Nephron (organoid): Measurements from ENCODE around the gene HOXB4.

Experiments used
- H3K27ac Mint-ChIP-seq, 3 experiments: 2 replicates each; pipeline ENCODE4 v1.8.0; 2020; ENCODE audit warnings: mixed read lengths in 3 of 3, mild to moderate bottlenecking in 2 of 3, moderate library complexity in 1 of 3
- H3K27me3 Mint-ChIP-seq: 2 replicates; pipeline ENCODE4 v1.8.0; 2021; ENCODE audit warnings: low read depth, mild to moderate bottlenecking, moderate library complexity, mixed read lengths
- H3K36me3 Mint-ChIP-seq: 2 replicates; pipeline ENCODE4 v1.8.0; 2020; ENCODE audit warnings: low read depth, mixed read lengths
- H3K4me1 Mint-ChIP-seq: 2 replicates; pipeline ENCODE4 v1.8.0; 2020; ENCODE audit warnings: mixed read lengths
- H3K4me3 Mint-ChIP-seq, 3 experiments: 2 replicates each; pipeline ENCODE4 v1.8.0; 2020; ENCODE audit warnings: mild to moderate bottlenecking in 3 of 3, mixed read lengths in 3 of 3, moderate library complexity in 2 of 3
- H3K9me3 Mint-ChIP-seq: 2 replicates; pipeline ENCODE4 v1.8.0; 2020; ENCODE audit warnings: mixed read lengths
- TF ChIP-seq, protein P1 (sequence below), 3 experiments: fragments of 200-600 bp; sonication (generic); IDR thresholded peaks; one replicate each; pipeline ENCODE4 v1.5.0; 2021; ENCODE audit warnings: antibody characterized with exemption in 3 of 3; ENCODE audit not compliant: unreplicated experiment in 3 of 3

HOXB4 gene

DNA sequence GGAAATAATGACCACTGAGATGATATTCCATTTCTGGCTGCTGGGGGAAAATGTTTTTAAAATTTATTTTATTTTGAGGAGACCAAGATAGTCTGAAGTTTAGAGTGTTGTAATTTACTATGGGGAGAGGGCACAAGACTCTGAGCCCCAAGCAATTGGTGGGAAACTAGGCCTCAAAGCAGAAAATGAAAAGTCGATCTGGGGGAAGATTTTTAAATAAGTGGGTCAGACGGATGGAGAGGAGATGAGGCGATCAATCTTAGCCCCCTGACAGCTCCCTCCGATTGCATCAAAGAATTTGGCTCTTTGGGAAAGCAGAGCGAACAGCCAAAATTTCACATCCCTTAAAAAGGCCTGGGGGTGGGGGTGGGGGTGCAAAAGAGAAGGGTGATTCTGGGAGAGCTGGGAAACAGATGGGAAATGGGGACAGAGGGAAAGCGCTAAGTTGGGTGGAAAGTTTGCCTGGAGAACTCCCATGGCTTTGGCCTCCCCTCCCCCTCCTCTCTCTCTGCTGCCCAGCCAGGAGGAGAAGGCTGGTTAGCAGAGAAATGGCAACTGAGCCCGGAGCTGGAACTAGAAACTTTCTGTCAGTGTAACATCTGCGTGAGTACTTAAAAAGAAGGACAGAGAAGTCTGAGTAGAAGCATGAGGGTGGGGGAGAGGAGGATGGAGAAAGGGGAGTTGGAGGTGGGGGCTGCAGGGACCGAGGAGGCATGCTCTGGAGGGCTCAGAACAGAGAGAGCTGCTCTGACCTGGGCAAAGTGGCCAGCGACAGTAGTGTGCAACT lies 31.8 kb downstream of the HOXB4 start:
- peaks cover 66% of the 10 kb centered on the region for H3K4me1 Mint-ChIP-seq
- peaks cover 31% of the 10 kb centered on the region for H3K36me3 Mint-ChIP-seq
- H3K9me3 Mint-ChIP-seq: no peaks in the 10 kb centered on the region
- TF ChIP-seq, protein P1, sequence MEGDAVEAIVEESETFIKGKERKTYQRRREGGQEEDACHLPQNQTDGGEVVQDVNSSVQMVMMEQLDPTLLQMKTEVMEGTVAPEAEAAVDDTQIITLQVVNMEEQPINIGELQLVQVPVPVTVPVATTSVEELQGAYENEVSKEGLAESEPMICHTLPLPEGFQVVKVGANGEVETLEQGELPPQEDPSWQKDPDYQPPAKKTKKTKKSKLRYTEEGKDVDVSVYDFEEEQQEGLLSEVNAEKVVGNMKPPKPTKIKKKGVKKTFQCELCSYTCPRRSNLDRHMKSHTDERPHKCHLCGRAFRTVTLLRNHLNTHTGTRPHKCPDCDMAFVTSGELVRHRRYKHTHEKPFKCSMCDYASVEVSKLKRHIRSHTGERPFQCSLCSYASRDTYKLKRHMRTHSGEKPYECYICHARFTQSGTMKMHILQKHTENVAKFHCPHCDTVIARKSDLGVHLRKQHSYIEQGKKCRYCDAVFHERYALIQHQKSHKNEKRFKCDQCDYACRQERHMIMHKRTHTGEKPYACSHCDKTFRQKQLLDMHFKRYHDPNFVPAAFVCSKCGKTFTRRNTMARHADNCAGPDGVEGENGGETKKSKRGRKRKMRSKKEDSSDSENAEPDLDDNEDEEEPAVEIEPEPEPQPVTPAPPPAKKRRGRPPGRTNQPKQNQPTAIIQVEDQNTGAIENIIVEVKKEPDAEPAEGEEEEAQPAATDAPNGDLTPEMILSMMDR (IDR thresholded peaks at IDR 0.05; ENCODE audit: unreplicated experiment in 3 of 3): no peak
- peak overlapping the region; percentile 99 to 100 (median 99) for H3K27ac Mint-ChIP-seq
- H3K27me3 Mint-ChIP-seq: no peaks in the 10 kb centered on the region
- H3K4me3 Mint-ChIP-seq: peak overlapping the region; percentile 92 to 97 (median 95)

DNA sequence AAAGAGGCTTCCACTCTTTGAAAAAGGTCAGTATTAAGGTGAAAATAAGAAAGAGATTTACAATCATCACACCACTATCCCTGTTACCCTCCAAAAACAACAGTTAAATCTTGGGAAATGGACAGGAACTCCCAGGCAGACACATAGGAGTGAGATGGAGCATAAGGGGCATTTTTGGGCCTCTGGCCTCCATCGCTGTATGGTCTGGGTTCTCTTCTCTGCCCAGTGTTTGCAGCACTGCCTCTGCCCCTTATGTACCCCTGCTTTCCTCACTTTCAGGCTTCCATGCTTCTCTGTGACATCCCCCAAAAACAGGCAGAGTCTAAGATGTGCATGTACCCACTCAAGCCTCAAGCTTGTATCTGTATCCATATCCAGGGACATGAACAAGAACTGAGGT lies 32.6 kb downstream of the HOXB4 start:
- TF ChIP-seq, protein P1 (IDR thresholded peaks at IDR 0.05; ENCODE audit: unreplicated experiment in 3 of 3): no peak
- Mint-ChIP-seq H3K9me3 (no peaks in the 10 kb centered on the region), H3K36me3 (peaks cover 31% of the 10 kb centered on the region), H3K27ac (peak overlapping the region; percentile 99 to 100 (median 99)), H3K27me3 (no peaks in the 10 kb centered on the region), H3K4me3 (peak overlapping the region; percentile 92 to 97 (median 95)), H3K4me1 (peaks cover 72% of the 10 kb centered on the region)

DNA sequence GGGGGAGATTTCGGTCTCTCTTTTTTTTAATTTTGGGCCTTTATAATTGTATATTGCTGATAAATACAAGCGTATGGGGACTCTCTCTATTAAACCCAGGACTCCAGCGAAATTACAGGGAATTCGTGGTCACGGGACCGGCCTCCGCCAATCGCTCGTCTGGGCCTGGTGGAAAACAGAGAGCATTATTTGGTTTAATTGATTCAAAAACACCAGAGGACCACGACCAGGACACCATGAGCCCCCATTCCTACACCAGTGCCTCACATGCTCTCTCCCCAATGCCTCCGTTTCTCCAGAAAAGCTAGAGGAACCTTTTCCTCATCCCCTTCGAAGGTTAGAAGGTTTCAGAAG lies 33.2 kb downstream of the HOXB4 start, which contains the start of gene HOXB2:
TSS of gene HOXB2 (minus strand) at position 88 of the 354 bp plus-strand sequence. CDS start 198 bp downstream, outside the sequence.
- TF ChIP-seq, protein P1 (IDR thresholded peaks at IDR 0.05; ENCODE audit: unreplicated experiment in 3 of 3): no peak
- Mint-ChIP-seq H3K27me3 (no peaks in the 10 kb centered on the region), H3K4me1 (peaks cover 75% of the 10 kb centered on the region), H3K9me3 (no peaks in the 10 kb centered on the region), H3K36me3 (peaks cover 27% of the 10 kb centered on the region), H3K27ac (peak within 1 kb of the TSS; percentile 99 to 100 (median 99)), H3K4me3 (peak within 1 kb of the TSS; percentile 92 to 97 (median 95))

DNA sequence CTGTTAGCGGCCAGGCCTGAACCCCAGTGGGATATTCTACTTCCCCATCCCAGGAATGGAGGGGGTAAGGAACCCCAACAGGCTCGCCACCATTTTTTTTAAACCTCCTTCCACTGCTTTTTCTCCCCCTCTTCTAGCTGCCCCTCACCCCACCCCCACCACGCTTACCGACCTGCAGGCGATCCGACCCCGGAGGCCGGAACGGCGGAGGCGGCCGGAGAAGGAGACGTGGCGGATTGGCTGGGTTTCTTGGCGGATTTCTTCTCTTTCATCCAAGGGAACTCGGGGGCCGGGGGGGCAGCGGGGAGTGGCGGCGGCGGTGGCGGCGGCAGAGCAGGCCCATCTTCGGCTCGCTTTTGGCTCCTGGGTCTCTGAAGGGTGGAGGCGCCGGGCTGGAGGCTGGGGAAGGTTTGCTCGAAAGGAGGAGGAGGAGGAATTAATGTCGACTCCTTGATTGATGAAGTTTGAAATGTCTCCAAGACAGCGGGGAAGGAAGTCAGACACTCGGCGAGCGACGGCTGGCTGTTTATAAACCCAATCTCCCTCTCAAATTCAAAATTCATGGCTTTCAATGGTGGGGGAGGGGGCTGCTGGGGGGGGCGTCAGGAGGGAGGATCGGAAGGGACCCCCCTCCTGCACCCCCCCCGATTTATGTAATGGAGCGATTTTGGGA lies 33.7 kb downstream of the HOXB4 start:
- H3K27me3 Mint-ChIP-seq: no peaks in the 10 kb centered on the region

DNA sequence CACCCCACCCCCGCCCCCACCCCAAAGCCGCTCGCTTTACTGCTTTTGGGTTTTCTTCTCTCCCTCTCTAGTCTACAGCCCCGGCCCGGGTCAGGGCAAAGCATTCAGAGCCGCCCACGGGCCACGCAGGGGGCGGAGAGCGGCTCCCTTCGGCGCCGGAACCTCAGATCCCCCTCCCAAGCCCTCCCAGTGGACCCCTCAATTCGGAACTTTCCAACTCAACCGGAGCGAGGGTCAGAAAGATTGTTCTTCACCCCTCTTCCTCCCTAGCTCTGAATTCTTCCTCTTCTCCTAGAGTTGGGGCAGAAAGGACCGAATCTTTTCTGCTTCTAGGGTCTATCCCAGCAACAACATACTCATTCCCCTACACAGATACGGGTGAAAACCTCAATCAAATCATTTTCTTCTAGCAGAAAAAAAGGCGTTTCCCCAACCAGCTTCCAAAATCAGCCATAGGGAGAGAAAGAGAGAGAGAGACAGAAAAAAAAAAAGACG lies 34.2 kb downstream of the HOXB4 start:
- Mint-ChIP-seq H3K4me1 (peaks cover 73% of the 10 kb centered on the region), H3K27ac (peak overlapping the region; percentile 99 to 100 (median 99)), H3K27me3 (no peaks in the 10 kb centered on the region), H3K9me3 (no peaks in the 10 kb centered on the region), H3K4me3 (peak overlapping the region; percentile 92 to 97 (median 95)), H3K36me3 (peaks cover 18% of the 10 kb centered on the region)
- TF ChIP-seq, protein P1 (IDR thresholded peaks at IDR 0.05; ENCODE audit: unreplicated experiment in 3 of 3): no peak

More for the DNA sequence above, 33.7 kb downstream of the HOXB4 start:
- H3K36me3 Mint-ChIP-seq: peaks cover 22% of the 10 kb centered on the region
- TF ChIP-seq, protein P1 (IDR thresholded peaks at IDR 0.05; ENCODE audit: unreplicated experiment in 3 of 3): no peak
- peak overlapping the region; percentile 92 to 97 (median 95) for H3K4me3 Mint-ChIP-seq
- peak overlapping the region; percentile 99 to 100 (median 99) for H3K27ac Mint-ChIP-seq
- H3K4me1 Mint-ChIP-seq: peaks cover 75% of the 10 kb centered on the region
- no peaks in the 10 kb centered on the region for H3K9me3 Mint-ChIP-seq
